Measurements from ENCODE around the gene TUFT1.

The TUFT1 gene

GRCh38 chr1:151570819-151571218 is 30.7 kb downstream of the TUFT1 start:
- DNase-seq (ENCODE audit: low read depth, low spot score) = no peak
- H3K4me3 ChIP-seq (ENCODE audit: low read depth, low read length) = no peak overlapping the region
- TF ChIP-seq, protein P1, sequence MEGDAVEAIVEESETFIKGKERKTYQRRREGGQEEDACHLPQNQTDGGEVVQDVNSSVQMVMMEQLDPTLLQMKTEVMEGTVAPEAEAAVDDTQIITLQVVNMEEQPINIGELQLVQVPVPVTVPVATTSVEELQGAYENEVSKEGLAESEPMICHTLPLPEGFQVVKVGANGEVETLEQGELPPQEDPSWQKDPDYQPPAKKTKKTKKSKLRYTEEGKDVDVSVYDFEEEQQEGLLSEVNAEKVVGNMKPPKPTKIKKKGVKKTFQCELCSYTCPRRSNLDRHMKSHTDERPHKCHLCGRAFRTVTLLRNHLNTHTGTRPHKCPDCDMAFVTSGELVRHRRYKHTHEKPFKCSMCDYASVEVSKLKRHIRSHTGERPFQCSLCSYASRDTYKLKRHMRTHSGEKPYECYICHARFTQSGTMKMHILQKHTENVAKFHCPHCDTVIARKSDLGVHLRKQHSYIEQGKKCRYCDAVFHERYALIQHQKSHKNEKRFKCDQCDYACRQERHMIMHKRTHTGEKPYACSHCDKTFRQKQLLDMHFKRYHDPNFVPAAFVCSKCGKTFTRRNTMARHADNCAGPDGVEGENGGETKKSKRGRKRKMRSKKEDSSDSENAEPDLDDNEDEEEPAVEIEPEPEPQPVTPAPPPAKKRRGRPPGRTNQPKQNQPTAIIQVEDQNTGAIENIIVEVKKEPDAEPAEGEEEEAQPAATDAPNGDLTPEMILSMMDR (IDR thresholded peaks at IDR 0.05; ENCODE audit: insufficient read depth, low read length, missing control alignments) = no peak
- ChIA-PET POLR2A (interaction anchor here (0.7 kb wide), 1 partner anchor 950 kb away, joined by 3 read pairs; no protein-coding TSS in a partner anchor), CTCF (interaction anchor here (1.4 to 2.0 kb wide), 2 partner anchors 9 to 23 kb away, joined by 3 to 10 read pairs; no protein-coding TSS in a partner anchor)

- no peak overlapping the region for H3K4me3 ChIP-seq (ENCODE audit: low read depth, low read length)
- CTCF ChIA-PET = interaction anchor here (0.6 to 2.0 kb wide), 5 partner anchors 13 to 260 kb away, joined by 3 to 11 read pairs (median 3); no protein-coding TSS in a partner anchor
- DNase-seq (ENCODE audit: low read depth, low spot score) = no peak
- POLR2A ChIA-PET = interaction anchor here (0.7 kb wide), 1 partner anchor 160 kb away, joined by 4 read pairs; no protein-coding TSS in a partner anchor
- TF ChIP-seq, protein P1 (IDR thresholded peaks at IDR 0.05; ENCODE audit: insufficient read depth, low read length, missing control alignments) = no peak
Measured at GRCh38 chr1:151574575-151575529, 34.7 kb downstream of the TUFT1 start.

DNA sequence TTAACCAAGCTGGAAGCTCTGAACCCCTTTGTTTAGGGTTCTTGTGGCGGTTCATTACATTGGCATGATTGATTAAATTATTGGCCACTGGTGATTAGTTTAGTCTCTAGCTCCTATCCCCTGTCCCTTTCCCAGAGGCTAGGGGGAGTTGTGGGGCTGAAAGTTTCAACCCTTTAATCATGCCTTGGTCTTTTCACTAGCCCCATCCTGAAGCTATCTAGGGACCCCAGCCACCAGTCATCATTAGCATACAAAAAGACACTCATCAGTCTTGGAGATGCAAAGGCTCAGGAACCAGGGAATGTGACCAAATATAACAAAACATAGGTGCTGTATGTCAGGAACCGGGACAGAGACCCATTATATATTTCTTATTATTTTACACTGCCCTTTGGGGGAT is 37.1 kb downstream of the TUFT1 start:
- CTCF ChIA-PET = interaction anchor here (1.1 to 4.9 kb wide), 2 partner anchors 16 to 42 kb away, joined by 4 to 47 read pairs; no protein-coding TSS in a partner anchor

DNA sequence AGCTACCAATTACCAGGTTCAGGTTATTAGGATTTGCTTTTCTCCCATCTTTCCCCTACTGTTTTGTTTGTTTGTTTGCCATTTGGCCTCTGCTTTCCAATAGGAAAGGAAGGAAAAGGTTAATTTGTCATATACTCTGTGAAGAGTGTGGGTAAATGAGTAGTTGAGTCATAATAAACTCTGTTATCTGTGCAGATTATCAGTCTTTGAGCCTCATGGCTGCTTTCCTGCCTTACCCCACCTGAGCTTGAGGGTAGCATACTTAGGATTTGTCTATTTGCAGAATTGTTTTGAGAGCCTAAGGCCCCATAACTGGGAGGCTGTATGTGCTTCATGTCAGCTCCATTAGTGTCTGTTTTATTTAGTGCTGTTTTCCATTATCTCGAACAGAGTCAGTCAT is 38.8 kb downstream of the TUFT1 start:
- no peak overlapping the region for H3K4me3 ChIP-seq (ENCODE audit: low read depth, low read length)
- ChIA-PET POLR2A (no interaction called here), CTCF (interaction anchor here (0.9 to 4.9 kb wide), 4 partner anchors 14 to 156 kb away, joined by 3 to 47 read pairs (median 4); no protein-coding TSS in a partner anchor)
- DNase-seq (ENCODE audit: low read depth, low spot score) = no peak
- TF ChIP-seq, protein P1 (IDR thresholded peaks at IDR 0.05; ENCODE audit: insufficient read depth, low read length, missing control alignments) = no peak

More for the DNA sequence above, 37.1 kb downstream of the TUFT1 start:
- TF ChIP-seq, protein P1 (IDR thresholded peaks at IDR 0.05; ENCODE audit: insufficient read depth, low read length, missing control alignments) = no peak
- no peak overlapping the region for H3K4me3 ChIP-seq (ENCODE audit: low read depth, low read length)
- no peak for DNase-seq (ENCODE audit: low read depth, low spot score)
- POLR2A ChIA-PET = no interaction called here

- CTCF ChIA-PET = interaction anchor here (0.9 to 4.9 kb wide), 3 partner anchors 13 to 155 kb away, joined by 4 to 47 read pairs (median 4); no protein-coding TSS in a partner anchor
- no peak overlapping the region for H3K4me3 ChIP-seq (ENCODE audit: low read depth, low read length)
Measured at GRCh38 chr1:151579436-151580225, 39.5 kb downstream of the TUFT1 start.

More at GRCh38 chr1:151579436-151580225, 39.5 kb downstream of the TUFT1 start:
- DNase-seq (ENCODE audit: low read depth, low spot score) = no peak
- TF ChIP-seq, protein P1 (IDR thresholded peaks at IDR 0.05; ENCODE audit: insufficient read depth, low read length, missing control alignments) = no peak
- POLR2A ChIA-PET = no interaction called here

All from AG04449 (cell line).